A549 treated with ZK216348 at 1 μM for 4 hours (cell line): ENCODE measurements around the gene OR10AD1. TPM values are rescaled to one million over a fixed set of nuclear protein-coding genes. Genes with fewer than 3 reads are reported as not detected.

Experiments used
- total RNA-seq: library from RNA; stranded (reverse); fragments of 200-300 nt; extraction: Qiagen RNA extraction; gene quantifications from 5 replicates; pipeline ENCODE4 v1.2.3, GENCODE V29; 2022; ENCODE audit warnings: low read depth

Gene OR10AD1, protein sequence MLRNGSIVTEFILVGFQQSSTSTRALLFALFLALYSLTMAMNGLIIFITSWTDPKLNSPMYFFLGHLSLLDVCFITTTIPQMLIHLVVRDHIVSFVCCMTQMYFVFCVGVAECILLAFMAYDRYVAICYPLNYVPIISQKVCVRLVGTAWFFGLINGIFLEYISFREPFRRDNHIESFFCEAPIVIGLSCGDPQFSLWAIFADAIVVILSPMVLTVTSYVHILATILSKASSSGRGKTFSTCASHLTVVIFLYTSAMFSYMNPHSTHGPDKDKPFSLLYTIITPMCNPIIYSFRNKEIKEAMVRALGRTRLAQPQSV
- not detected in 5 replicates for total RNA-seq

DNA sequence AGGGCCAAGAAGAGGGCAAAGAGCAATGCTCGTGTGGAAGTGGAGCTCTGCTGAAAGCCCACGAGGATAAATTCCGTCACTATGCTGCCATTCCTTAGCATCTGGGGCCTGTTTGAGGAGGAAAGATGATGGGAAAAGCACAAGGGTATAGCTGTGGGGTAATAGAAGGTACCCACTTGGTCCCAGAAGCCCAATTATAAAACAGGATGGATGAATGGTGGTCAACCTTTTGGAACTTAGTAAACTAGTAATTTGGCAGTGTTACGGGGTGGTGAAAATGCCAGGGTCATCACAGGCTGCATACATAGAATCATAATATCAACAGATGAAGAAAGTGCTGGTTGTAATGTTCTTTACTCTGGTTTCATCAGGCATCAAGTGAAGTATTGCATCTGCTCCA, at the start of gene OR10AD1:
TSS of gene OR10AD1 (minus strand) at position 101 of the 400 bp plus-strand sequence. CDS start at position 101, 0 bp downstream.

DNA sequence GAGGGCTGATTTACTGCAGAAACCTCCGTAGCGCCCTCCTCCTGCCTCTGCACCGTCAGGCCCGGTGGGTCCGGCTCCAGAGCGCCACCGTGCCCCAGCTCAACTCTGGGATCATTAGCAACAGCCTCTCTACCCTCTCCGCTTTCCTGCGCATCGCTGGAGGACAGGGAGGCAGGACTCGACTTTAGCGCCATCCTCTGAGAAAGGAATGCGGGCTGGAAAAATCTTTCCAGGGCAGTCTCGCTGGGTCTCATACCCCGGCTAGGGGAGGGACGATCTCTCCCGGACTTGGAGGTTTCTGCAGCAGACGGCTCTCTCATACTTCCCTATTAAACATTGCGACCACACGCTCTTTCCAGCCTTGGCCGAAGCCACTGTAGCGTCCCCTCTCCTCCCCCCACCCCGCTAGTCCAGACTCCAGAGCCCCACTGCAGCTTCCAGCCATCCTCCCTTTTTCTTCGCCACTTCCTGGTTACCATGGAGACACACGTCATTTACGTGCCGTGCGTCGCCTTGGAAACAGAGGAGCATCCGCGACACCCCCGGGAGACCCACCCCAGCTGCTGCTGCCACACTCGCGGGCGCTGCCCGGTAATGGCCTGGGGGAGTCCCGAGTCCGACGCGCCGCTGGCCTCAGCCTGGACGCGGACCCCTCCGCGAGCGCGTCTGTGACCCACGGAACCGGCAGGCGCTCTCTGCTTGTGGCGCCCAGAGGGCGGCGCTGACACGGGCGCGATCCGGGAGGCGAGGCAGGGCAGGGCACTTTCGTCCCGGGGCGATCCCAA, 19.8 kb downstream of the OR10AD1 start, which contains the start of gene CCDC184:
TSS of gene CCDC184 (plus strand) at position 554 of the 785 bp plus-strand sequence. CDS start 479 bp downstream, outside the sequence.

DNA sequence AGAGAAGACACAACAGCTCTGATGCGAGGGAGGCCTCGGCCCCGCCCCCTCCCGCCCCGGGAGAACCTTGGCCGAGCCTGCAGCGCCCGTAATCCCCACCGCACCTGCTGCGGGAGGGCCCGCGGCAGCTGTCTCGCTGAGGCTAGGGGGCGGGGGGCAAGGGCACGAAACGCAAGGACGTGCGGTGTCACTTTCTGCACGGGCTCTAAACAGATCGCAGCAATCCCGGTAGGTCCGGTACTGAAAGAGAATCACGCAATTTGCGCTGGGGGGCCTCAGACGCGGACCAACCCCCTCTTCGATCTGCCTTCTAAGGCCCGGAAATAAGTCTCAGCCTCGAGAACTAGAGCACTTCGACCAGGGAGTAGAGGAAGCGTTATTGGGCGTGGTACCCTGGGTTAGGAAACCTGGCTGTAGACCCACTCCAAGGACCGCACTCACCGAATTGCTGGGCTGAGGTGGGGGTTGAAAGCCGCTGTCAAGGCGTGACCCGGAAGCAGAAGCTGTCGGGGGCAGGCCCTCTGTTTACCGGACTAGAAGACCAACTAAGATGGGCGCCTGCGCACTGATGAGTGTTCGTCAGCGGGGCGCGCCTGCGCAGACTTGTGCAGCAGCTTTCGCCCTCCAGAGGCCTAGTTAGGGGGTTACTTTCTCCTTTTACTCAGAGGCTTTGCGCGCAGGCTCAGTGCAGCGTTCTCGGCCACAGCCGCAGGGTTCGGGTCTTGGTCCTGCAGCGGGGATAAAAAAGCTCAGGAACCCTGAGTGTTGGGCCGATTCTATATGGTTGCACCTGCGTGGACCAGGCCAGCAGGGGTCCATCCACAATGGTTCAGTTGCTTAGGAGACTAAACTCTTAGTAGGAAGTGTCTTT, 45.8 kb downstream of the OR10AD1 start, which contains the start of gene ASB8:
TSS of gene ASB8 (minus strand) at position 498 of the 871 bp plus-strand sequence. CDS start 4,019 bp downstream, outside the sequence.

Other genes with a start within 250 kb of the OR10AD1 start
- gene TMEM106C, start 239.7 kb downstream of the OR10AD1 start, total RNA-seq: 115 to 150 TPM (median 123 TPM) in 5 replicates
- 0.04 to 0.40 TPM in 2 of 5 replicates, not detected in the others for gene COL2A1, start 198.8 kb downstream of the OR10AD1 start, total RNA-seq
- 11.7 to 15.2 TPM (median 12.4 TPM) in 5 replicates for gene SENP1, start 97.2 kb downstream of the OR10AD1 start, total RNA-seq
- gene PFKM, start 83.9 kb downstream of the OR10AD1 start, total RNA-seq: 20.5 to 28.1 TPM (median 26.6 TPM) in 5 replicates
- 10.8 to 23.8 TPM (median 14.3 TPM) in 5 replicates for gene ASB8, start 45.8 kb downstream of the OR10AD1 start, total RNA-seq
- gene CCDC184, start 19.6 kb downstream of the OR10AD1 start, total RNA-seq: 2.1 to 3.8 TPM (median 3.6 TPM) in 5 replicates
- gene ZNF641, start 147.6 kb upstream of the OR10AD1 start, total RNA-seq: 5.4 to 7.2 TPM (median 6.4 TPM) in 5 replicates